GM21825 (cell line): ENCODE measurements around the gene PICALM.

ENCODE experiments used
- ATAC-seq: cut with Tn5 transposase; IDR thresholded peaks from one replicate; pipeline ENCODE4 v1.9.1; 2021; ENCODE audit warnings: mild to moderate bottlenecking, moderate library complexity; ENCODE audit not compliant: unreplicated experiment

Gene PICALM

GRCh38 chr11:86050196-86050709 lies 18.6 kb downstream of the PICALM start:
- ATAC-seq = no peak

- ATAC-seq = no peak
These were observed 21.5 kb downstream of the PICALM start for GRCh38 chr11:86047275-86047991.

DNA sequence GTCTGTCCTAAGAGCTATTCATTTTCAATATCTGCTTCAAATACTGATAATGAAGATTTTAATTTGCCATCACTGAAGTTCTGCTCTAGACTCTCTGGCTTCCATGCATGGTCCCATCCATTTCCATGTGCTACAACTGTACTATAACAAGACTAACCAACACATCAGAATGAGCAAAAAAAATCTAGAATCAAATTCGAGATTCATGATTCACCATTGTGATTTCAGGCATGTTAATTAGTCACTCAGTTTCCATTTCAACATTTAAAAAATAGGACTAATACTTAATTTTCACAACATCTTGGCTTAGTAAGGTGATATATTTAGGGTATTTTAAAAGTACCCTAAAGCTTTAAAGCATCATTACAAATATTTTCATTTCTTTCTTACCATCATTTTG lies 22.8 kb downstream of the PICALM start:
- ATAC-seq = no peak

GRCh38 chr11:86043765-86044503 lies 24.9 kb downstream of the PICALM start:
- ATAC-seq = no peak

DNA sequence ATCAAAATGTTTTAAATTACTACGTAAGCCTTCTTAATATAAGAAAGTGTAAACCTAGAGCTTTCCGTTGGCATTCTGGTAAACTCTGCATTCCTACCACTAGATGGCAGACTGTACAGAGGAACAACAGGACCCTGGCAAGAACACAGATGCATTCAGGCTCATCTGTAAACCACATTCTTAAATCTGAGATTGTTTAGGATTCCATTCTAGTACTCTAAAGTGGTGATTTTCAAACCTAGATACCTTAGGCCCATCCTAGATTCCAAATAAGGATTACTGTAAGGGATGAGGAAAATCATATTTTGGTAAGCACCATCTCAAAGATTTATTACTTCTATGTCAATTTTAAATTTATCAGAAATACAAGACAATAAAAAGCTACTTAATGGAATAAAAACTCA lies 26.9 kb downstream of the PICALM start:
- peak; percentile 61 for ATAC-seq

GRCh38 chr11:86040919-86041850 lies 27.7 kb downstream of the PICALM start:
- ATAC-seq = no peak

- ATAC-seq = no peak
These were observed 29.8 kb downstream of the PICALM start for GRCh38 chr11:86039094-86039493.

- ATAC-seq = no peak
These were observed 31.1 kb downstream of the PICALM start for GRCh38 chr11:86037743-86038142.

GRCh38 chr11:86035920-86036319 lies 33.0 kb downstream of the PICALM start:
- no peak for ATAC-seq

- no peak for ATAC-seq
These were observed 33.7 kb downstream of the PICALM start for GRCh38 chr11:86035164-86035563.

DNA sequence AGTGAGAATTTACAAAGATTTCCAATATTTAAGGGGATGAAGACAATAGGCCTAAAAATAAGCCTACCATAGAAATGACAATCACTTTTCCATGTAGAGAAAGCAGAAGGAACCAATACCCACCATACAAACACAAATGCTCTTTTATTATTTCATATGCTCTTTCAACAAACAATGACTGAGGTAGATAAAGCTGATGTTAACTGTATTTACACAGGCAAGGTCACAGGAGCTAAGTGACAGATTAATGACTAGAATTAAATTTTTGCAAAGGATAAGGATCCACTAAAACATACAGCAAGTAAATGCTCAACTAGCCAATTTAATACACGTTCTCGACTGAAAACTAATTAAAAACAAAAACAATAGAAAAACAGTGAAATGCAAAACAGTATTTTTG lies 34.2 kb downstream of the PICALM start:
- no peak for ATAC-seq

- no peak for ATAC-seq
These were observed 47.5 kb downstream of the PICALM start for GRCh38 chr11:86021377-86021776.

DNA sequence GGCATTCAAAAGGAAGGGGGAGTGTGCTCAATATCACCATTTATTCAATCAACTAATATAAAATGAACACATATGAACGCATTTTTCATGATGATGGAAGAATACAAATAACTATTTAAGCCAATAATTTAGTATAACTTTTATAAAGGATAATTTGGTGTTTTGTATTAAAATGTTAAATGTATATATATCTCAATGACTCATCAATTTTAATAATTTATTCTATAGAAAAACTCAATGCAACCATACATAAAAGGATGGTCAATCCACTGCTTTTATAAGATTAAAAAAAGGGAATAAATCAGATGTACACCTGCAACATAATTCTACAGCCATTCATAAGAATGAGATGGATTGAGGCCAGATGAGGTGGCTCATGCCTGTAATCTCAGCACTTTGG lies 50.6 kb downstream of the PICALM start:
- no peak for ATAC-seq

DNA sequence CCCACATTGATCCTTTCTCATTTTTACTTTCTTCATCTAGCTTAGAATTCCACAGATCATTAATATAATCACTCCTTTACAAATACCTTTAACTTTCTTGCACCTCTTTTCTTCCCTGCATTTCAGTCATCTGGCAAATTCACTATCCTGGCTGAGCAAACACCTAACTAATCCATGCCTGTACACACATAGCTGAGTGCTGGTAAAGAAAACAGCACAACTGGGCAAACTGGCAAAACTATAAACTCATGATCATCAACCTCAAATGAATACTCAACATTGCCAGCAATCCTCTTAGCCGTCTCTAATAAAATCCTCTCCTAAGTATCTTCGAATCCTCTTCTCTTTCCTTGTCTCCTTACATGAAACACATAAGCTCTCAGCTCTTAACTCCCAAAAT lies 52.4 kb downstream of the PICALM start:
- no peak for ATAC-seq

GRCh38 chr11:86015699-86016098 lies 53.2 kb downstream of the PICALM start:
- no peak for ATAC-seq

DNA sequence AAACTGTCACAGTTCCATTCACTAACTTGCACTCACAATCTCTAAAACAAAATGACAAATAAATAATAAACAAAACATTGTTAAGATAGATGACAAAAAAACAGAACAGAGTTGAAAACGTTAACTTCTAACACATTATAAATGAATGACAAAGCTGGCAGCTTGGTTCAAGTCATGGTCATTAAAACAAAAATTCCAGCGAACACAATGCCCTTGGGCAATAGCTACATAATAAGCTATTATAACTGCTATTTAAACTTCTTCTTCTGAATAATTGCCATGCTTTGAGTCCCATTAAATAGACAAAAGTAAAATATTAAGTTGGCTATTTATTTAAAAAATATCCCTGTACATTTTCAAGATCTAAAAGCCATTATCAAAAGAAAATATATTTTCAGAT lies 54.7 kb downstream of the PICALM start:
- no peak for ATAC-seq

- no peak for ATAC-seq
These were observed 55.2 kb downstream of the PICALM start for GRCh38 chr11:86013713-86014112.

DNA sequence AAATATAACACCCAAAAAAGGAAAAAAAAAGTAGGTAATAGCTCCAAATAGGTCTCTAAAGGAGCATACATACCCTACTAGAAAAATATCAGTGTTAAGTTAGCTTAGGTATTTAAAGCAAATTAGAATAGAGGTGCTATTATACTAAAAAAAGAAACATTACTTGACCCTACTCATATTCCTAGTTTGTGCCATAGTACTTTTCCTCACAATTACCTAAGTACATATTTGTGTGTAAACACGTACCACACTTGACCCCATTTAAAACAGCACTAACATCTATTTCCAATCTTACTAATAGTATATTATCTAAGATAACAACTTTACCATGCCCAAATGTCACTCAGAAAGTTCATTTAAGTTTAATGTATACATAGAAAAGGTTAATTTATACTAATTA lies 57.7 kb downstream of the PICALM start:
- ATAC-seq = no peak

- ATAC-seq = no peak
These were observed 65.2 kb downstream of the PICALM start for GRCh38 chr11:86003654-86004053.

- no peak for ATAC-seq
These were observed 66.5 kb downstream of the PICALM start for GRCh38 chr11:86002431-86002830.

- ATAC-seq = no peak
These were observed 77.4 kb downstream of the PICALM start for GRCh38 chr11:85991508-85991907.
